Stimulated activated CD8-positive, alpha-beta memory T cell treated with anti-CD3 and anti-CD28 coated beads, Interleukin-4, amount 100 ng/mL, for 24 hours (primary cell): ENCODE results near the gene MATN4.

Experiments
- DNase-seq: peaks from one replicate; pipeline ENCODE4 v3.0.0-alpha.2; 2020; ENCODE audit warnings: low read depth

The MATN4 gene

DNA sequence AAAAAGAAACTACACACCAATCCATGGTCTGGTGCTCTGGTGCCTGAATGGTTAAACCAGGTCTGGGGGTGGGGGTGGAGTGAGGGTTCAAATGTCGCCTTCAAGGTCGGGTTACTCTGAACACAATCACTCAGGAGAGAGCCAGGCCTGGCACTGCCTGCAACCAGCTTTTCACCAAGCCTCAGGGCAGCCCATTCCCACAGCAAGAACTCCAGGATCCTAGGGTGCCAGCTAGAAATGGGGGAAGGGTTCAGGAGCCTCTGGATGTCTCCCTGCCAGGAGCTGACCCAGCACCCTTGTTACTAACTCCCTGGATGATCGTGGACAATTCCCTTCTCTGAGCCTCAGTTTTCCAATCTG lies 33.5 kb upstream of the MATN4 start:
- DNase-seq: no peak

GRCh38 chr20:45340951-45341350 lies 32.9 kb upstream of the MATN4 start:
- DNase-seq: no peak

- no peak for DNase-seq
Observed at GRCh38 chr20:45340236-45340847, 32.2 kb upstream of the MATN4 start.

- no peak for DNase-seq
Observed at GRCh38 chr20:45339799-45340198, 31.7 kb upstream of the MATN4 start.

DNA sequence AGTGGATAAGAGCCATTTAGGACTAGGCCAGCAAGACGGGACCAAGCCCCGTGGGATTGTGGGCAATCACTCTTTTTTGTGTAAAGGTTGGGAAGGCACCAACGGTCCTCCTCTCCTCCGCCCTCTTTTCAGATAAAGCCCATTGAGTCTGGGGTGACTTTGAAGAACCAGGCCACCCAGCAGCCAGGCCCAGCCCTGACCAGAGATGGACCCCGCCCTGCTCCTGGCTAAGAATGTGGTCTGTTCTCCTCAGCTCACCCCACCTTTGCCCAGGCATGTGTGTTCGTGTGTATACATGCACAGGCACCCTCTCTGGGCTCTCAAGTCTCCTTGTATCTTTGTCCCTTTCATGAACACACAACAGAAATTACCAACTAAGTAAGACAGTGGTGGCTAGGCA lies 31.0 kb upstream of the MATN4 start:
- DNase-seq: no peak

DNA sequence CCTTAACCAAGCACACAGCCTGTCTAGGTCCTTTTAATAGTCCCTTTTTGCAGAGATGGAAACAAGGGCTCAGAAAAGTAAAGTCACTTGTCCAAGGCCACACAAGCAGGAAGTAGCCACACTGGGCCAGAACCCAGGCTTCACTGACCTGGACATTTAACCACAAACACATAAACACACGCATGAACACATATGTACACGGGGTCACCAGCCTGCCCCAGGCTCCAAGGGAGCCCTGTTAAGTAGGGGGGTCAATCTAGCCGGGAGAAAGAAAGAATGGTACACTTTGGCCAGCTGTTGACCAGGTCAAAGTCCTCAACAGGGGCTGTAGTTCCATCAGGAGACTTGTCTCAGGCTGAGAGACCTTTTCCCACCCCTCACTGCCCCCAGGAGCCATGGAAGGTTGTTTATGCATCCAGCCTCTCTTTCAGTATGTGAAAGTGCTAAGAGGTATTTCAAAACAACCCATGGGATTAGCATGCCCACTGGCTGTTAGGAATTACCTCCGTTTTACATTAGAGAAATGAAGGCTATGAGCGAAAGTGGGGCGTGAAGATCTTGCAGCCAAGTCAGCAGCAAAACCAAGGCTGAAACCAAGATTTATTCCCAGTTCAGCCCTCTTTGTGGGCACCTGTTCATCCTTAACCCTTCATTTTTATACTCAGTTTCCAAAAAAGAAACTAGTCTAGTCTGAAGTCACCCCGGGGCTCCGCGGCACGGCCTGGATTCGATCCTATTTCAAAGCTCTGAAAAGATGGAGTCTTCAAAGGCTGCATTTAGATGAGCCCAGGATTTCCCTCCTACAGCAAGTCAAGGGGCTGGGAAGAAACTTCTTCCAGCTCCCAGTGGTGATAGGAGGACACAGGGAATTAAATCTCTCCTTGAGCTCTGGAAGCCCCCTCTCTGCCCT lies 30.3 kb upstream of the MATN4 start:
- no peak for DNase-seq

GRCh38 chr20:45337367-45338120 lies 29.4 kb upstream of the MATN4 start:
- DNase-seq: no peak

GRCh38 chr20:45336530-45337366 lies 28.6 kb upstream of the MATN4 start:
- no peak for DNase-seq

DNA sequence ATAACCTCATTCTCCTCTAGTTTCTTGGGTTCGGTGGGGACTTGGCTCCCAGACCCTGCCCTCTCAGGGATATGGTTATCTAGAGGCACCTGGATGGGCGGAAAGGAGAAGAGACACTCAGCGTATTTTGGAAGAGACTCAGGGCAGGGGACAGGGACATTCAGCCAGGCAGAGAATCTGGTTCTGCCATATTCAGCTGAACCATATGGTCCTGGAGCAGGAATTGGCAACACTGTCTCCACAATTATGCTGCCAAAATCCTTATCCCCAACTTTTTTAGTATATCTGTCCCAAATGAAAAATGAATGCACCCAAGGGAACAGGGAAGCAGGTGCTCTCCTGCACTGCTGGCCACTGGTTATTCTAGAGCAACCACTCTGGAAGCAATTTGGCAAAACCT lies 22.4 kb upstream of the MATN4 start:
- DNase-seq: no peak

GRCh38 chr20:45329497-45330319 lies 21.6 kb upstream of the MATN4 start:
- no peak for DNase-seq

- no peak for DNase-seq
Observed at GRCh38 chr20:45328451-45328850, 20.4 kb upstream of the MATN4 start.

DNA sequence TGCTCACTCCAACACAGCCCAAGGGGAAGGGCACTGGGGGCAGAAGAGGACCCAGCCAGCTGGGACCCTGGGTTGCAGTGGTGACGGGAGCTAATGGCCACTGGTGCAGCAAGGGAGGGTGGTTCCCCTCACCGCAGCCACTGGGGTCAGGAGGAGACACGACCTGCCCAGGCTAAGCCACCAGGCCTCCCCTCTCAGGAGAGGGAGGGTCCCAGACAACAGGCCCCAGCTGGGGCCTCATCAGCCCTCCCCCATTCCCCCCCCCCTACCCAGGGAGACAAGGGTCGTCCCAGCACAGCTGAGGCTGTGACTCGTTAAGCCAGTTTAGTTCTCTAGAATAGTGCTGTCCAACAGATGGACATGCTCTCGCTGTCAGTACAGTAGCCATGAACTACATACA lies 17.3 kb upstream of the MATN4 start:
- DNase-seq: no peak

GRCh38 chr20:45323731-45324130 lies 15.6 kb upstream of the MATN4 start:
- no peak for DNase-seq

DNA sequence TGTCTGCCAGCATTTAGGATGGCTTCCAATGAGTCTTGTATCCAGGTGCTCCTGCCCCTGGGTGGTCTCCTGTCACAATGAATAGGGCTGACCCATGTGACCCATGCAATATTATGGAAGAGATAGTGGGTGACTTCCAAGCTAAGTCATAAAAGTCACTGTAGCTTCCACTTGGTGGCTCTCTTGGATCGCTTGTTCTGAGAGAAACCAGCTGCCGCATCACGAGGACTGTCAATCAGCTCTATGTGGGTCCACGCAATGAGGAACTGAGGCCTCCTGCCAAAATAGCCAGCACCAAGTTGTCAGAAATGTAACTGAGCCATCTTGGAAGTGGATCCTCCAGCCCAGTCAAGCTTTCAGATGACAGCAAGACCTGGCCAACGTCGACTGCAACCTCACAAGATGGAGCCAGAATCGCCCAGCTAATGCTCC lies 14.9 kb upstream of the MATN4 start:
- DNase-seq: no peak

DNA sequence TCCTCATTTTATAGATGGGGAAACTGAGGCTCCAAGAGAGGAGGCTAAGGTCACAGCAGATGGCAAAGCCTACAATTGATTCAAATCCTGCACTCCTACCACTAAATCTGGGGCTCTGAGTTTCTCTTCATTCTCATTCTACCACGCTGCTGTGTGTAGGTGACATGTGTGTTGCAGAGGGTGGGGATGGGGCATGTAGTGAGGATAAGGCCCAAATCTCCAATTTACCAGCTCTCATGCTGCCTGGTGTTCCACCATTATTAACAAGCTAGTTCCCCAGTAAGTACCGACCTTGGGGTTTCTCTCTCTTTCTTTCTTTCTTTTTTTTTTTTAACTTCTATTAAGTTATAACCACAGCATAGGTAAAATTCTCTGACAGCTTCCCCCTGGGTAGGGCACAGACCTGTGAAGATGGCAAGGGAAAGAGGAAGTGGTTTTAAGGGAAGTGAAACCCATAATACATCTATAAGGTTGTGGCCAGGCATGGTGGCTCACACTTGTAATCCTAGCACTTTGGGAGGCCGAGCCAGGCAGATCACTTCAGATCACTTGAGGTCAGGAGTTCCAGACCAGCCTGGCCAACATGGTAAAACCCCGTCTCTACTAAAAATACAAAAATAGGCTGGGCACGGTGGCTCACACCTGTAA lies 13.0 kb upstream of the MATN4 start:
- DNase-seq: no peak

- DNase-seq: no peak
Observed at GRCh38 chr20:45318948-45319347, 10.8 kb upstream of the MATN4 start.

- DNase-seq: no peak
Observed at GRCh38 chr20:45318386-45318939, 10.4 kb upstream of the MATN4 start.

DNA sequence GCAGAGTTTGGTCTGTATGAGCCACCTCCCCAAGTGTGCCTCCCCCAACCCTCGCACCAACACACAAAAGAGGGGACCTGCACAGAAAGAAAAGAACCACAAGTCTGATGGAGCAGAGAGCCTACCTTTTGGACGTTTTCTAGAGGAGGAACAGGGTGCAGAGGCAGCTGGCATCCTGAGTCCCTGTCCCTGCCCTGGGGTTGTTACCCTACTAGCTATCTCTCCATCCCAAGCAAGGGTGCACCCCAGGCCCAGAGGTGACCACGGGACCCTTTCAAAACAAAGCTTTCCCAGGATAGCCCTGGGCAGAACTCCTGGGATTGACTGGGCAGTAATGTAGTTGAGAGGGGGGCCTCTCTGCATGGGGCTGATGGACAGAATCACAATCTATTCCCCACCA lies 9.7 kb upstream of the MATN4 start:
- no peak for DNase-seq

DNA sequence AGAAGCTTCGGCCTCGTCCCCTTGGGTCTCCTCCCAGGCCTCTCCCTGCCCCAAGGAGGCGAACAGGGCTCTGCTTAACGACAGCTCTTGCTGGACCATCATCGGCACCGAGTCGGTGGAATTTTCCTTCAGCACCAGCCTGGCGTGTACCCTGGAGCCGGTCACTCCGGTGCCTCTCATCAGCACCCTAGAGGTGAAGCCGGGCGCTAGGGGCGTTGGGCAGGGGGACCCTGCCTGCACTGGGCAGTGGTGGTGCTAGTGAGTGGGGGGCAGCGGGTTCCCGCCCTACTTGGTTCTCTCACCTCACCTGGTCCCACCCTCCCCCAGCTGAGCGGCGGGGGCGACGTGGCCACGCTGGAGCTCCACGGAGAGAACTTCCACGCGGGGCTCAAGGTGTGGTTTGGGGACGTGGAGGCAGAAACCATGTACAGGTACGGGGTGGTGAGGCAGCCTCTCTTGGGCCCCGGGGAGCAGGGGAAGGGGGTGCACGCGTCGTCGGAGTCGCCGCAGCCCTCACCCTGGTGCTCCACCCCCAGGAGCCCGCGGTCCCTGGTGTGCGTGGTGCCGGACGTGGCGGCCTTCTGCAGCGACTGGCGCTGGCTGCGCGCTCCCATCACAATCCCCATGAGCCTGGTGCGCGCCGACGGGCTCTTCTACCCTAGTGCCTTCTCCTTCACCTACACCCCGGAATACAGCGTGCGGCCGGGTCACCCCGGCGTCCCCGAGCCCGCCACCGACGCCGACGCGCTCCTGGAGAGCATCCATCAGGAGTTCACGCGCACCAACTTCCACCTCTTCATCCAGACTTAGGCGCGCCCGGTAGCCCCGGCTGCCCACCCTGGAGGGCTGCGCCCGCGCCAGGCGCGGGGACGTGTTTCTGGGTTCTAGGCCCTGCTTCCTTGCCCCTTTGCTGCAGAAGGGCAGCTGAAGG lies 8.3 kb upstream of the MATN4 start:
- no peak for DNase-seq
